ENCODE results near the gene UNG. TPM values are rescaled to one million over a fixed set of nuclear protein-coding genes. Genes with fewer than 3 reads are reported as not detected.

Gene UNG
- total and polyA plus RNA-seq, 2 of the 8 experiments (the other 6 are each of a cell fraction or from before 2014, with no cell fraction given), result 71.6 to 163 TPM

DNA sequence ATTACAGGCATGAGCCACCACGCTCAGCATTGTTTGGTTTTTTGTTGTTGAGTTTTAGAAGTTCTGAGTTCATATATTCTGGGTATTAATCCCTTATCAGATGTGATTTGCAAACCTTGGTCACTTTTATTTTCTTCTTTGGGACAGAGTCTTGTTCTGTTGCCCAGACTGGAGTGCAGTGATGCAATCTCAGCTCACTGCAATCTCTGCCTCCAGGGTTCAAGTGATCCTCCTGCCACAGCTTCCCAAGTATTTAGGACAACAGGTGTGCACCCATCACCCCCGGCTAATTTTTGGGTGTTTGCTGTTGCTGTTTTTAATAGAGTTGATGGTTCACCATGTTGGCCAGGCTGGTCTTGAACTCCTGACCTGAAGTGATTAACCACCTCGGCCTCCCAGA is 33.3 kb upstream of the UNG start:
- Histone ChIP-seq H4K91ac (replicated peaks; ENCODE audit: insufficient read length, low read length) (no peak overlapping the region), H4K8ac (ENCODE audit: extremely low read depth, insufficient read depth, low read length) (no peak overlapping the region), H4K5ac (ENCODE audit: insufficient read length, low read depth, low read length) (no peak overlapping the region), H3K4me1 (replicated peaks in 1 of 4; ENCODE audit: control insufficient read depth in 3 of 4, insufficient read depth in 4 of 4, low read length in 3 of 4) (peaks cover 0 to 2% (median under 1%) of the 10 kb centered on the region in 4 experiments; a peak in 3 of 7 replicates), H3K9ac (replicated peaks in 1 of 4; ENCODE audit: extremely low read depth in 1 of 4, low read depth in 3 of 4, low read length in 3 of 4) (no peak overlapping the region), H3K23ac (ENCODE audit: insufficient read length) (no peak overlapping the region), H3K18ac (ENCODE audit: extremely low read depth, low read length) (no peak overlapping the region), H3K79me1 (ENCODE audit: low read depth, low read length) (no peaks in the 10 kb centered on the region), H3K14ac (ENCODE audit: insufficient read length) (no peak overlapping the region), H3K79me2 (ENCODE audit: control insufficient read depth in 1 of 2, insufficient read depth in 2 of 2, low read length in 2 of 2) (no peaks in the 10 kb centered on the region), H2BK15ac (ENCODE audit: low read length) (no peak overlapping the region), H2AFZ (ENCODE audit: low read length) (no peak overlapping the region), H2AK5ac (ENCODE audit: low read depth, low read length) (no peak overlapping the region), H3K4me3 (ENCODE audit: extremely low read depth in 1 of 4, insufficient read depth in 2 of 4, low read depth in 3 of 4, low read length in 4 of 4) (no peak overlapping the region), H3K23me2 (ENCODE audit: low read depth, low read length) (no peaks in the 10 kb centered on the region), H2BK20ac (ENCODE audit: low read length) (no peak overlapping the region), H2BK12ac (ENCODE audit: low read depth, low read length) (no peak overlapping the region), H3K9me3 (ENCODE audit: insufficient read depth in 2 of 2, low read depth in 1 of 2, low read length in 1 of 2) (no peaks in the 10 kb centered on the region), H3K4me2 (ENCODE audit: insufficient read depth in 1 of 2, low read depth in 2 of 2, low read length in 2 of 2) (no peak overlapping the region), H2BK5ac (ENCODE audit: low read depth, low read length) (no peak overlapping the region), H2BK120ac (replicated peaks; ENCODE audit: low read depth, low read length) (no peak overlapping the region), H3K56ac (replicated peaks; ENCODE audit: insufficient read length, low read depth, low read length) (no peak overlapping the region), H4K20me1 (replicated peaks in 1 of 2; ENCODE audit: control insufficient read depth in 1 of 2, insufficient read depth in 2 of 2, low read length in 2 of 2) (no peaks in the 10 kb centered on the region), H3K36me3 (ENCODE audit: control insufficient read depth in 2 of 4, insufficient read depth in 4 of 4, low read length in 3 of 4) (no peaks in the 10 kb centered on the region), H3K4ac (replicated peaks; ENCODE audit: insufficient read length, low read depth, low read length) (no peak overlapping the region), H3K27ac (ENCODE audit: low read depth, low read length) (no peak overlapping the region), H3K27me3 (replicated peaks in 1 of 4; ENCODE audit: control insufficient read depth in 3 of 4, extremely low read depth in 1 of 4, insufficient read depth in 3 of 4, low read length in 3 of 4) (no peaks in the 10 kb centered on the region)
- POLR2A ChIA-PET (ENCODE audit: partially characterized antibody), result no interaction called here
- TF ChIP-seq RBBP5 (IDR thresholded peaks at IDR 0.05; ENCODE audit: borderline replicate concordance, low read depth, low read length) (no peak), TAF7 (optimal IDR thresholded peaks at IDR 0.05; ENCODE audit: borderline replicate concordance, low read depth, low read length) (no peak), RFX5 (IDR thresholded peaks at IDR 0.05; ENCODE audit: borderline replicate concordance, low read depth, low read length) (no peak), CHD1 (IDR thresholded peaks at IDR 0.05; ENCODE audit: low read depth, low read length) (no peak), EZH2 (IDR thresholded peaks at IDR 0.05; ENCODE audit: low read depth, low read length, severe bottlenecking) (no peak)
- no peak for FAIRE-seq
- 96% methylated on average over 3 of the region's 3 CpGs; no CpG with 5 or more reads in 1 of the 2 experiments for WGBS, 2 experiments (ENCODE audit: extremely low coverage in 1 of 2, insufficient coverage in 1 of 2, insufficient read length in 1 of 2, insufficient replicate concordance in 2 of 2, low coverage in 1 of 2, low lambda C conversion rate in 2 of 2, missing lambda C conversion rate in 1 of 2)
- DNase-seq (ENCODE audit: low read depth in 1 of 2, low spot score in 2 of 2), result no peak
- CTCF ChIA-PET (ENCODE audit: partially characterized antibody), result interaction anchor here (1.5 kb wide), 1 partner anchor 29 kb away, joined by 3 read pairs; no protein-coding TSS in a partner anchor
